Left colon (tissue), 2 donors: ENCODE results near the gene KCNQ1. TPM values are rescaled to one million over a fixed set of nuclear protein-coding genes. Genes with fewer than 3 reads are reported as not detected.
A peak's percentile ranks its signal among the peaks of the same experiment; 100 is the strongest.

ENCODE experiments used
- ATAC-seq: fragments of 200-7000 bp; cut with Tn5 transposase; one replicate; pipeline ENCODE4 v1.9.1; 2020; ENCODE audit warnings: mild to moderate bottlenecking, moderate library complexity
- DNase-seq, 2 donors: peaks; one replicate each; pipeline ENCODE4 v3.0.0-alpha.2; 2020
- intact Hi-C, 2 donors: fragments of 100-400 bp; cut with DNase I in 1 of 2; cut with micrococcal nuclease in 1 of 2; formaldehyde crosslinking; loops; one replicate each; pipeline versions ENCODE4 v1.11.2 to v1.14.0; 2022; cut with DNase I, micrococcal nuclease
- total RNA-seq, 2 donors: library from RNA; stranded (reverse); fragmentation: NEBNext Ultra II Directional; extraction: Animal tissue kit (Norgen Biotek cat#: 25700); gene quantifications; one replicate each; pipeline ENCODE4 v1.2.1, GENCODE V29; 2021
- donor health status: DM: no; HTN: no; CAD: no.
- donor health status: DM: yes; HTN: yes; CAD: no.

Gene KCNQ1
- total RNA-seq, 2 donors from 2014 or later = 42.8 to 56.8 TPM

- DNase-seq (no peak), ATAC-seq (peak; percentile 20)
- intact Hi-C loops = no loop called here
Measured at GRCh38 chr11:2740275-2740940, 295.6 kb downstream of the KCNQ1 start.

DNA sequence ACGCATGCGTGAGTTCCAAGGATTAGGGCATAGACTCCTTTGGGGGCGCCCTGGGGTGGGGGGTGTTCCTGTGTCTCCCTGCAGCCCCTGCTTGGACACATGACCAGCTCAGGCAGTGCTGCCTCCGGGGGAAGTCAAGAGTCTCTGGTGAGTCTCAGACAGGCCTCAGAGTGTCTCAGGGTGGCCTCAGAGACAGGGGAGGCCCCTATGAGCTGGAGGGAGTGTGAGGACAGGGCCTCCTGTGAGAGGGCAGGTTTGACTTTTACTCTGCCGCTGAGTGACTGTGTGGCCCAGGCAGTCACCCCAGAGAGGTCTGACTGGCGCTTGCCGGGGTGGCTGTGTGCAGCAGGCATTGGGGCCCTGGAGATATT, 296.2 kb downstream of the KCNQ1 start:
- ATAC-seq (no peak), DNase-seq (no peak)
- intact Hi-C loops = no loop called here

DNA sequence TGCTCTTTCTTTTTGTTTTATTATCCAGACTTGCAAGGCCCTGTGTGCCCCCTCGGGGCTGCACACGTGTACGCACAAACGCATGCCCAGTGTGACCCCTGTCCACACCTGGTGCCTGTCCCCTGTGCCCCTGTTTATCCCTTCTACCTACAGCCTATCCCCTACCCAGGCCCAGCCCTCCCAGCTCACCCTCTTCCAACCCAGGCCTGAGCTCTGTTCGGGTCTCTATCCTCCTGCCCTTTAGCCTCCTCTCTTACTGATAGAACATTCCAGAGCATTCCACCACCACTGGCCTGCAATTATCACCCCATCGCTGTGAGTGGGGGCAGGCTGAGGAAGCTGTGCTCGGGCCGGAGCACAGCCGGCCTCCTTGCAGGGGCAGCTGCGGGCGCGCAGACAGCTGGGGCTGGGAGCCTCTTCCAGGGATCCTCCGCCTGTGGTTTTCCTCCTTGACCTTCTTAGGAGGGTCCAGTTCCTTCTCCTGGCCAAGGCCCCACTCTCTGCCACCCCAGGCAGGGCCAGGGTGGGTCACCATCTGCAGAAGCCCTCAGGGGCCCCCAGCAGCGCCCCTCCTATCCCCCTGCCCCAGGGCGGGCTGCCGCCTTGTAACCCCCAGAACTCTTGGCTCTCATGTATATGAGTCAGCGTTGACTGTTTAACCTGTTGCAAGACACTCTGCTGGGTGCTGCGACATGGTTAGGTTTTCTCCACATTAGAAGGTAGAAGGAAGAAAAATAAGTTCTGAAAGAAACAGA, 296.7 kb downstream of the KCNQ1 start:
- ATAC-seq (no peak), DNase-seq (no peak)

DNA sequence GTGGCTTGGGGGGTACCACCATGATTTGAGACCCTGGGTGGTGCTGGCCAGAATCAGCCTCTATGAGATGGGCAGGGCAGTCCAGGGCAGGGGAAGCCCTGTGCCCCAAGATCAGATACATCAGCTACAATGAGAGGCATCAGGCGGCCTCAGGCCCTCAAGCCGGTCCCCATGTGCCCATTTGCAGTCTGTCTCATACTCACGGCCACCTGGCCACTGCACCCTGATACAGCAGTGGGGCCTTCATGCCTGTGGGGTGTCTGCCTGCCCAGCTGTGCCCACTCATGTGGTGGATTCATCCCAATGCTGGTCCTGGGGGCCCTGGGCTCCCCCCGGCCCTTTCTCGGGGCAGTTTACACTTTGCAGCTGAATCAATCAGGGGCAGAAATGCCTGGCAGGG, 297.4 kb downstream of the KCNQ1 start:
- peak in 1 of 2 donors; percentile 19 for DNase-seq

More for the DNA sequence above, 296.7 kb downstream of the KCNQ1 start:
- intact Hi-C loops = no loop called here

GRCh38 chr11:2742611-2743426, 298.0 kb downstream of the KCNQ1 start:
- intact Hi-C loops = no loop called here
- peak in 1 of 2 donors; percentile 8 for DNase-seq
- ATAC-seq = no peak

More for the DNA sequence above, 297.4 kb downstream of the KCNQ1 start:
- intact Hi-C loops = no loop called here
- no peak for ATAC-seq

- ATAC-seq (no peak), DNase-seq (peak in 1 of 2 donors; percentile 14)
- intact Hi-C loops = no loop called here
Measured at GRCh38 chr11:2743427-2744110, 298.8 kb downstream of the KCNQ1 start.

GRCh38 chr11:2744166-2744565, 299.4 kb downstream of the KCNQ1 start:
- ATAC-seq (no peak), DNase-seq (peak in 1 of 2 donors; percentile 8)
- intact Hi-C loops = no loop called here

GRCh38 chr11:2745511-2745910, 300.7 kb downstream of the KCNQ1 start:
- DNase-seq (no peak), ATAC-seq (no peak)
- intact Hi-C loops = no loop called here

- intact Hi-C loops = no loop called here
- DNase-seq (no peak), ATAC-seq (no peak)
Measured at GRCh38 chr11:2746401-2747247, 301.8 kb downstream of the KCNQ1 start.

- intact Hi-C loops = no loop called here
- no peak for DNase-seq
- ATAC-seq = no peak
Measured at GRCh38 chr11:2747248-2748027, 302.6 kb downstream of the KCNQ1 start.

DNA sequence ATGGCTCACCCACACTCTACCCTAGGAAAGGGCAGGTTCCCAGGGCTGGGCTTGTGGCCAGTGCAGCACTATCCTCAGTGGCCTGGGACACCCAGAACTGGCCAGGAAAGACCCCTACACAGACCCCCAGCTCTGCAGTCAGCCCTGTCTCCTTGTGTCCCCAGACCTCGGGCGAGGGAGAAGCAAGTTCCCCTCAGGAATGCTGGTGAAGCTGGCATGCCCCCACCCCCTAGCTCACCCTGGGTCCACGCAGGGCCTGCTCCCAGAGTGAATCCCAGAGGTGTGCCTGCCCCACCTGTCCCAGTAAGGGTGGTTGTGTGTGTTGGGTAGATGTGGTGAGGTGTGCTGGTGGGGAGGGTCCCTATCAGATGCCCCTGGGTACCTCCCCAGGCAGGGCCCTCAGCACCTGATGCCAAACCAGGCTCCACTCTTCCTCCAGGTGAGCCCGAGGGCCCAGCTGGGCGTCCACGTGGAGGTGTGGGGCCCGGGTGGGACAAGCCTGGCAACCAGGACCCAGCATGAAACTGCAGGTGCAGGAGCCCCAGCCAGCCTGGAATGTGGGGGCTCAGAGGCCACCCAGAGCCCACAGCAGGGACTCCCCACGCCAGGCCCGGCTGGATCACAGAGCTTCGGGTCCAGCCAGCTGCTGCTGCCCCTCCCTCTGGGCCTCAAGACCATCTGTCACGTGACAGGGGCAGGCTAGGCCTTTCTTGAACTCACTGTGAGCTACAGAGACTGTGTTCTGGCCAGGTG, 303.4 kb downstream of the KCNQ1 start:
- intact Hi-C loops = no loop called here
- DNase-seq (peak in 1 of 2 donors; percentile 12), ATAC-seq (no peak)

DNA sequence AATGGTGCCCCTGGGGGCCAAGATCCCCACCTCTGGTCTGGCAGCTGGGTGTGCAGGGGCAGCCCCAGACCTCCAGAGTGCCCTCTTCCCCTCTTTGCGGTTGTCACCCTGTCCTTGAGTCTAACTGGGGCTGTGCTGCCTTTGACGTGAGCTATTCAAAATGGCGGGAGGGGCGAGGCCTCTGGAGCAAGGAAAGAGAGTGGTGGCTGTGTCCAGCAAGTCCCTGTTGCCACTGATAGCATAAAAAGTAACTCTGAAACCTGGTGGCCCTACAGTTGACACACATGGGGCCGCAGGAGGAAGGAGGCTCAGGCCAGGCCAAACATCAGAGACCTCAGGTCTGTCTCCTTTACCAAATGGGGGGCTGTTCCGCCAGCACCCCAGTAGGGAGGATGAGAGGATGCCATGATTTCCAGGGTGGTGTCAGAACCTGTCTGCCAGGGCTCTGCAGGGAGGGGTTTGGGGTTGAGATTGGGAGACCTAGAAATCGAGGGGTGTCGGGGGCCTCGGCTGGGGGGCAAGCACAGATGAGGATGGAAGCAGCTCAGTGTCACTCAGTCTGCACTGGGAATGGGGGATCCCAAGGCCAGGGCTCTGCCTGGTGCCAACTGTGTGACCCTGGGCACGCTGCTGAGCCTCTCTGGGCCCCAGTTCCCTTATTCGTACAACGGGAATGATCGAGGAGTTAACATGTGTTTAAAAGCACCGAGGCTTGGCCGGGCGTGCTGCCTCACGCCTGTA, 304.2 kb downstream of the KCNQ1 start:
- DNase-seq = peak in 1 of 2 donors; percentile 14
- intact Hi-C loops = no loop called here
- ATAC-seq = no peak

- DNase-seq = peak in 1 of 2 donors; percentile 14
- ATAC-seq = no peak
- intact Hi-C loops = no loop called here
Measured at GRCh38 chr11:2750101-2750681, 305.4 kb downstream of the KCNQ1 start.

DNA sequence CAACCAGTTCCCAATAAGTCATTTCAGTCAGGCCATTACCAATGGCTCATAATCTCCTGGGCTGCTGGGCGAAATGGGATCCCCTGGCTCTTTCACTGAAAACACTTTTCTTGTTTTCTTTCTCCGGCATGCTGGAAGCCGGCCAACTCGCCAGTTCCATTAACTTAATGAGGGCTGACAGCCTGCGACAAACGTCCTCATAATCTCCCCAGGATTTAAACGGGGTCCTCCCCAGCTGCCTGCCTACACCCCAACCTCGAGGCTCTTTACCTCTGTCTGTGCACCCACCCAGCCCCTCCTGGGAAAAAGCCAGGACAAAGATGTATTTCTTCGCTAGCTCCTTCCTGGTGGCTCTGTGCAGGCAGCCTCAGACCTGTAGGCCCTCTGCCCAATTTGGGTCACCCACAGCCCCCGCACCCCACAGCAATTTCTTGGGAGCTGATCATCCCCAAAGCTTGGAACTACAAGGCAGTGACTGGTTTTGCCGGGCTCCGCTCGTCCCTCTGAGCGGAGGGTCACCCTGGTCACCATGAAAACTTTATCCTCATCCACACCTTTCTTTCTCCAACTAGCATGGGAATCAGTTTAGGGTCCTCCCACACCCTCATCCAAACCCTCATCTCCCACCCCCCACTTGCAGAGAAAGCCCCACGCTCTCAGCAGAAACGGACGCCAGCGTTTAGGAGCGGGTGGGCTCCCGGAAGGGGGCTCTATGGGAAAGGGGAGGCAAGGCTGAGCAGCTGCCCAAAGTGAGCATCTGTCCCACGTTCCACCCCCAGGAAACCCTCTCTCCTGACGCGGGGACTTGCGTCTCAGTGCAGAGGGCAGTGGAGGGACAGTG, 306.1 kb downstream of the KCNQ1 start:
- ATAC-seq (no peak), DNase-seq (peak in 1 of 2 donors; percentile 14)
- intact Hi-C loops = no loop called here
